HepG2 (cell line): ENCODE results near the gene PDILT. TPM values are rescaled to one million over a fixed set of nuclear protein-coding genes. Genes with fewer than 3 reads are reported as not detected.

Experiments
- ATAC-seq: fragments of 200-7000 bp; cut with Tn5 transposase; 3 replicates; pipeline ENCODE4 v1.9.1; 2020; ENCODE audit warnings: mild to moderate bottlenecking, moderate library complexity
- BruUV-seq: library from RNA; stranded (reverse); fragments of 400-500 nt; replicated peaks from 2 replicates; lab custom pipeline; 2021; lab: Mats Ljungman, UMichigan
- CTCF ChIA-PET: fragments of 300-600 bp; formaldehyde crosslinking; extraction: SDS; loops from one replicate; lab custom pipeline; 2021; ENCODE audit warnings: low total read pairs, inconsistent platforms, low intra/inter-chr PET ratio; lab: Yijun Ruan, JAX
- POLR2A ChIA-PET: fragments of 350-600 bp; sonication (Branson Sonifier 250); formaldehyde crosslinking; loops from one replicate; lab custom pipeline; 2020; ENCODE audit warnings: antibody characterized with exemption, inconsistent platforms; lab: Yijun Ruan, JAX
- DNase-seq: peaks from one replicate; pipeline ENCODE4 v3.0.0-alpha.2; 2015; ENCODE audit warnings: low spot score
- FAIRE-seq: peaks from 3 replicates; lab custom pipeline; 2011; peaks lifted over from hg19 to GRCh38; lab: Jason Lieb, UNC
- H2AFZ ChIP-seq: one replicate; pipeline ENCODE4 v1.6.1; 2011; ENCODE audit warnings: low read length, inconsistent platforms
- H3K27ac ChIP-seq: fragments of 300-600 bp; 3 replicates; pipeline ENCODE4 v1.8.0; 2011; ENCODE audit warnings: mixed run types, mild to moderate bottlenecking, mixed read lengths, low read length, inconsistent platforms; ENCODE audit not compliant: insufficient read depth; ENCODE audit errors: extremely low read length
- H3K27me3 ChIP-seq, 2 experiments: fragments of 200-600 bp in 1 of 2; 2 replicates in 1 of 2; 3 replicates in 1 of 2; pipeline versions ENCODE4 v1.6.0 to v1.8.0; 2011; ENCODE audit warnings: low read length in 2 of 2, mild to moderate bottlenecking in 2 of 2, moderate library complexity in 2 of 2, inconsistent platforms in 1 of 2; ENCODE audit not compliant: insufficient read depth in 2 of 2, control insufficient read depth in 1 of 2
- H3K36me3 ChIP-seq, 2 experiments: fragments of 200-600 bp in 1 of 2; replicated peaks in 1 of 2; 2 replicates in 1 of 2; 3 replicates in 1 of 2; pipeline versions ENCODE4 v1.5.1 to v1.8.0; 2011; ENCODE audit warnings: low read length in 2 of 2, inconsistent platforms in 1 of 2; ENCODE audit not compliant: insufficient read depth in 2 of 2, control insufficient read depth in 1 of 2
- H3K4me1 ChIP-seq: 2 replicates; pipeline ENCODE4 v1.5.1; 2012; ENCODE audit warnings: low read length, inconsistent platforms; ENCODE audit not compliant: insufficient read depth
- H3K4me2 ChIP-seq: 2 replicates; pipeline ENCODE4 v1.6.0; 2011; ENCODE audit warnings: low read depth, low read length, inconsistent platforms
- H3K4me3 ChIP-seq, 3 experiments: fragments of 200-600 bp in 1 of 3; sonication (generic), shearing (Covaris generic) in 1 of 3; replicated peaks in 1 of 3; 2 replicates each; pipeline ENCODE4 v1.5.1; 2011 to 2016; ENCODE audit warnings: low read length in 3 of 3, inconsistent platforms in 2 of 3, low read depth in 2 of 3, mild to moderate bottlenecking in 2 of 3, control low read depth in 1 of 3, mixed read lengths in 1 of 3; ENCODE audit not compliant: insufficient read depth in 1 of 3
- H3K79me2 ChIP-seq: one replicate; pipeline ENCODE4 v1.6.1; 2011; ENCODE audit warnings: low read length, inconsistent platforms; ENCODE audit not compliant: insufficient read depth
- H3K9ac ChIP-seq: 2 replicates; pipeline ENCODE4 v1.6.0; 2011; ENCODE audit warnings: mild to moderate bottlenecking, low read depth, low read length, inconsistent platforms; ENCODE audit not compliant: insufficient read depth
- H3K9me3 ChIP-seq: 2 replicates; pipeline ENCODE4 v1.5.1; 2012; ENCODE audit warnings: mild to moderate bottlenecking, low read length
- H4K20me1 ChIP-seq: 2 replicates; pipeline ENCODE4 v1.6.0; 2011; ENCODE audit warnings: inconsistent platforms, mild to moderate bottlenecking, low read length, moderate library complexity; ENCODE audit not compliant: insufficient read depth
- ATF2 ChIP-seq: sonication (generic); formaldehyde crosslinking; IDR thresholded peaks from 2 replicates; pipeline ENCODE4 v1.4.0; 2020; ENCODE audit warnings: missing genetic modification reagents
- CENPT ChIP-seq: sonication (generic); formaldehyde crosslinking; IDR thresholded peaks from 2 replicates; pipeline ENCODE4 v1.8.0; 2022; ENCODE audit warnings: low read depth, mild to moderate bottlenecking, moderate library complexity, missing genetic modification reagents
- FOSL1 ChIP-seq: sonication (generic); formaldehyde crosslinking; IDR thresholded peaks from 2 replicates; pipeline ENCODE4 v1.9.0; 2021; ENCODE audit warnings: missing genetic modification reagents, borderline replicate concordance
- KLF11 ChIP-seq: IDR thresholded peaks from 2 replicates; pipeline ENCODE4 v1.6.1; 2016; ENCODE audit warnings: missing compliant biosample characterization
- NFIB ChIP-seq: sonication (generic); formaldehyde crosslinking; IDR thresholded peaks from 2 replicates; pipeline ENCODE4 v1.9.0; 2021; ENCODE audit warnings: missing genetic modification reagents, mild to moderate bottlenecking, borderline replicate concordance
- PCBP1 ChIP-seq: fragments of 200-400 bp; formaldehyde crosslinking; IDR thresholded peaks from 2 replicates; pipeline ENCODE4 v1.6.1; 2017; ENCODE audit warnings: mild to moderate bottlenecking, low read depth, low read length, borderline replicate concordance
- POLR2G ChIP-seq: fragments of 200-400 bp; formaldehyde crosslinking; IDR thresholded peaks from 2 replicates; pipeline ENCODE4 v1.6.1; 2018; ENCODE audit warnings: mild to moderate bottlenecking, low read depth, low read length, moderate library complexity
- SP4 ChIP-seq: sonication (generic); formaldehyde crosslinking; IDR thresholded peaks from 2 replicates; pipeline ENCODE4 v1.8.1; 2023; ENCODE audit warnings: mild to moderate bottlenecking, missing genetic modification reagents
- TFE3 ChIP-seq: IDR thresholded peaks from 2 replicates; pipeline ENCODE4 v1.6.1; 2016
- TMF1 ChIP-seq: sonication (generic); formaldehyde crosslinking; IDR thresholded peaks from 2 replicates; pipeline ENCODE4 v1.8.1; 2022; ENCODE audit warnings: low read depth, missing genetic modification reagents
- ZEB1 ChIP-seq: IDR thresholded peaks from 2 replicates; pipeline ENCODE4 v1.6.1; 2012; ENCODE audit warnings: mild to moderate bottlenecking, low read depth, inconsistent platforms; ENCODE audit not compliant: insufficient replicate concordance
- ZNF10 ChIP-seq: sonication (generic); formaldehyde crosslinking; IDR thresholded peaks from 2 replicates; pipeline ENCODE4 v1.4.0; 2020; ENCODE audit warnings: mild to moderate bottlenecking, low read depth, missing genetic modification reagents, borderline replicate concordance
- ZNF207 ChIP-seq: fragments of 450-650 bp; IDR thresholded peaks from 2 replicates; pipeline ENCODE4 v1.6.1; 2016; ENCODE audit warnings: antibody characterized with exemption, borderline replicate concordance
- ZNF329 ChIP-seq: sonication (generic); formaldehyde crosslinking; IDR thresholded peaks from 2 replicates; pipeline ENCODE4 v1.9.0; 2021; ENCODE audit warnings: low read depth, mild to moderate bottlenecking, missing genetic modification reagents
- ZNF362 ChIP-seq: sonication (generic); formaldehyde crosslinking; IDR thresholded peaks from 2 replicates; pipeline ENCODE4 v1.4.0; 2020; ENCODE audit warnings: missing genetic modification reagents, mild to moderate bottlenecking, borderline replicate concordance
- ZNF367 ChIP-seq: sonication (generic); formaldehyde crosslinking; IDR thresholded peaks from 2 replicates; pipeline ENCODE4 v1.4.0; 2020; ENCODE audit warnings: missing genetic modification reagents, borderline replicate concordance
- ZNF382 ChIP-seq: sonication (generic); formaldehyde crosslinking; IDR thresholded peaks from 2 replicates; pipeline ENCODE4 v1.5.0; 2020; ENCODE audit warnings: missing genetic modification reagents, mild to moderate bottlenecking, borderline replicate concordance
- ZNF557 ChIP-seq: sonication (generic); formaldehyde crosslinking; IDR thresholded peaks from 2 replicates; pipeline ENCODE4 v1.4.0; 2020; ENCODE audit warnings: missing genetic modification reagents
- ZNF564 ChIP-seq: sonication (generic); formaldehyde crosslinking; IDR thresholded peaks from 2 replicates; pipeline ENCODE4 v1.8.1; 2023; ENCODE audit warnings: mild to moderate bottlenecking, missing genetic modification reagents
- ZNF749 ChIP-seq: sonication (generic); formaldehyde crosslinking; IDR thresholded peaks from 2 replicates; pipeline ENCODE4 v1.8.0; 2022; ENCODE audit warnings: mild to moderate bottlenecking, missing genetic modification reagents, moderate library complexity, borderline replicate concordance
- ZNF768 ChIP-seq: sonication (generic); formaldehyde crosslinking; IDR thresholded peaks from 2 replicates; pipeline ENCODE4 v1.4.0; 2020; ENCODE audit warnings: missing genetic modification reagents
- ZNF784 ChIP-seq: sonication (generic); formaldehyde crosslinking; IDR thresholded peaks from 2 replicates; pipeline ENCODE4 v1.5.1; 2020; ENCODE audit warnings: missing genetic modification reagents, mild to moderate bottlenecking, borderline replicate concordance
- WGBS: methylation state at CpG from one replicate; pipeline ENCODE4 v1.1.6; 2017; ENCODE audit warnings: low lambda C conversion rate; 5-methylcytosine and 5-hydroxymethylcytosine counted together
- in situ Hi-C: cut with HindIII; loops from 2 replicates; pipeline ENCODE4 v1.10.0; 2017; ENCODE audit warnings: low pct_unique_long_range_greater_than_20kb; ENCODE audit not compliant: extremely low pct_ligation_motif_present
- intact Hi-C: fragments of 100-400 bp; cut with micrococcal nuclease; formaldehyde crosslinking; loops from one replicate; pipeline ENCODE4 v1.10.0; 2022; ENCODE audit not compliant: unreplicated experiment
- polyA plus RNA-seq, 8 experiments: library from polyadenylated mRNA; depleted of rRNA in 3 of 8; stranded (reverse) in 7 of 8; unstranded in 1 of 8; fragments of >200 nt; fragmentation: Illumina TruSeq in 4 of 8; extraction: Trizol in 4 of 8; gene quantifications; 2 replicates each; pipeline versions ENCODE4 v1.2.1 to v1.2.3, GENCODE V29; 2011 to 2016; ENCODE audit warnings: low read depth in 4 of 8, missing spikeins in 1 of 8, mixed read lengths in 1 of 8; ENCODE audit not compliant: insufficient read depth in 1 of 8
- total RNA-seq, 5 experiments: library from RNA; depleted of rRNA; stranded (reverse); fragments of >200 nt; fragmentation: Illumina TruSeq; extraction: Trizol; gene quantifications; 2 replicates each; pipeline ENCODE4 v1.2.3, GENCODE V29; 2016; ENCODE audit warnings: low read depth in 1 of 5

The PDILT gene
- total and polyA plus RNA-seq, 2 of the 13 experiments (the other 11 are each of a cell fraction or from before 2014, with no cell fraction given) = not detected

- peaks cover 80% of the 10 kb centered on the region for H3K4me1 ChIP-seq
- DNase-seq = no peak
- in situ Hi-C loops (loop anchor here (25.0 kb wide), 1 partner anchor 812 kb away; no protein-coding TSS in a partner anchor), intact Hi-C loops (no loop called here)
- no peak overlapping the region for H3K9ac ChIP-seq
- H4K20me1 ChIP-seq = no peaks in the 10 kb centered on the region
- ChIA-PET POLR2A (interaction anchor here (1.5 kb wide), 1 partner anchor 13 kb away, joined by 6 read pairs; no protein-coding TSS in a partner anchor), CTCF (no interaction called here)
- FAIRE-seq = no peak
- H3K27me3 ChIP-seq = 0 out of 5 replicates have a peak, but pooled peaks cover 0 to 2% of the 10 kb centered on the region in 2 experiments
- H3K27ac ChIP-seq = no peak overlapping the region
- H3K79me2 ChIP-seq = no peaks in the 10 kb centered on the region
- no peaks in the 10 kb centered on the region for H3K36me3 ChIP-seq
- no peak overlapping the region for H3K4me2 ChIP-seq
- peak overlapping the region; percentile 6 for H2AFZ ChIP-seq
- ATAC-seq = peak; percentile 19; the same call in 2 of the 3 replicates
- no peak overlapping the region for H3K4me3 ChIP-seq
- WGBS = 35% methylated on average over 7 of the region's 7 CpGs
- no peaks in the 10 kb centered on the region for H3K9me3 ChIP-seq
- no TSS peak for BruUV-seq
- no peak for TF ChIP-seq ZNF367 (CRISPR knock-in tag)
- no peak for TF ChIP-seq NFIB (CRISPR knock-in tag)
- TF ChIP-seq POLR2G = no peak
- TF ChIP-seq ZNF768 (CRISPR knock-in tag) = peak; percentile 48; the same call in 1 of the 2 replicates
- TF ChIP-seq TFE3 = no peak
- TF ChIP-seq SP4 = 0 out of 2 replicates have a peak, but pooled peaks have one; percentile 30
- no peak for TF ChIP-seq CENPT (CRISPR knock-in tag)
- TF ChIP-seq ZNF10 (CRISPR knock-in tag) = no peak
- TF ChIP-seq ZNF564 (CRISPR knock-in tag) = no peak
- no peak for TF ChIP-seq ZNF749 (CRISPR knock-in tag)
- no peak for TF ChIP-seq ZNF362 (CRISPR knock-in tag)
- TF ChIP-seq PCBP1 = no peak
- no peak for TF ChIP-seq ZNF207
- no peak for TF ChIP-seq ATF2 (CRISPR knock-in tag)
- TF ChIP-seq FOSL1 (CRISPR knock-in tag) = no peak
- no peak for TF ChIP-seq TMF1 (CRISPR knock-in tag)
- TF ChIP-seq ZNF382 (CRISPR knock-in tag) = no peak
- TF ChIP-seq ZNF329 (CRISPR knock-in tag) = no peak
- TF ChIP-seq KLF11 (CRISPR knock-in tag) = no peak
- TF ChIP-seq ZEB1 = no peak
- TF ChIP-seq ZNF557 (CRISPR knock-in tag) = no peak
- TF ChIP-seq ZNF784 (CRISPR knock-in tag) = no peak
Observed at GRCh38 chr16:20399185-20399584, 5.4 kb downstream of the PDILT start.
